Psoas muscle (tissue), 8 donors: ENCODE results near the gene GGA1. TPM values are rescaled to one million over a fixed set of nuclear protein-coding genes. Genes with fewer than 3 reads are reported as not detected.
"Not testable (repeated sequence)": the region's sequence is repeated elsewhere in the genome, so short reads cannot be mapped to it uniquely, and the experiment has no call there.

Experiments used
- ATAC-seq, 4 donors: fragments of 200-7000 bp; cut with Tn5 transposase; one replicate each; pipeline ENCODE4 v1.9.1; 2020; ENCODE audit warnings: moderate library complexity in 3 of 4, mild to moderate bottlenecking in 2 of 4
- DNase-seq, 2 donors: peaks; one replicate each; pipeline ENCODE4 v3.0.0-alpha.2; 2020
- H3K27ac ChIP-seq: fragments of 200-600 bp; one replicate; pipeline ENCODE4 v1.8.0; 2022
- H3K27me3 ChIP-seq, 3 donors: fragments of 200-600 bp in 1 of 3; one replicate each; pipeline versions ENCODE4 v1.6.1 to v1.8.0; 2013 to 2022; ENCODE audit warnings: low read length in 2 of 3, mild to moderate bottlenecking in 2 of 3, moderate library complexity in 1 of 3; ENCODE audit not compliant: insufficient read depth in 3 of 3
- H3K36me3 ChIP-seq, 2 donors: fragments of 200-600 bp in 1 of 2; one replicate each; pipeline versions ENCODE4 v1.6.1 to v1.8.0; 2013 to 2022; ENCODE audit warnings: low read depth in 1 of 2, mild to moderate bottlenecking in 1 of 2, moderate library complexity in 1 of 2; ENCODE audit not compliant: insufficient read depth in 1 of 2
- H3K4me1 ChIP-seq: fragments of 200-600 bp; one replicate; pipeline ENCODE4 v1.8.0; 2022
- H3K4me3 ChIP-seq: fragments of 200-600 bp; one replicate; pipeline ENCODE4 v1.8.0; 2022; ENCODE audit warnings: mild to moderate bottlenecking
- H3K9me3 ChIP-seq: fragments of 200-600 bp; one replicate; pipeline ENCODE4 v1.8.0; 2022
- WGBS, 3 donors: extraction: QIAGEN DNeasy Blood & Tissue Kit; methylation state at CpG; one replicate each; pipeline versions ENCODE4 v1.1.6 to v1.1.7; 2013; 5-methylcytosine and 5-hydroxymethylcytosine counted together
- intact Hi-C, 2 donors: fragments of 100-400 bp; cut with DNase I; formaldehyde crosslinking; loops; one replicate each; pipeline versions ENCODE4 v1.11.0 to v1.14.2; 2022
- polyA plus RNA-seq, 3 donors: library from polyadenylated mRNA; stranded (reverse); fragments of 200-250 nt; gene quantifications; one replicate each; pipeline ENCODE4 v1.2.3, GENCODE V29; 2013
- total RNA-seq, 4 donors: library from RNA; stranded (reverse); fragmentation: NEBNext Ultra II Directional in 2 of 4; extraction: Animal tissue kit (Norgen Biotek cat#: 25700) in 2 of 4; gene quantifications; one replicate each; pipeline versions ENCODE4 v1.2.1 to v1.2.4, GENCODE V29; 2021 to 2023
- TF ChIP-seq, protein P1 (sequence below): fragments of 200-600 bp; IDR thresholded peaks from one replicate; pipeline ENCODE4 v1.8.0; 2022; ENCODE audit warnings: antibody characterized with exemption
- donor health status: healthy with polysubstance abuse.
- donor health status: DM: no; HTN: no; CAD: no; lungs with moderate emphysema.
- donor health status: Bipolar disorder and iron deficiency.
- donor health status: healthy.
- donor health status: DM: yes; HTN: yes; CAD: no.
- donor health status: DM: no; HTN: no; CAD: no.
- donor health status: DM: no; HTN: no; CAD: no.
- donor health status: DM: yes; HTN: yes; CAD: no.

GGA1 gene
- total and polyA plus RNA-seq, 7 donors: 30.2 to 39.4 (median 33.9) TPM

GRCh38 chr22:37589636-37590035, 19.0 kb upstream of the GGA1 start:
- Histone ChIP-seq H3K27ac (no peak overlapping the region), H3K4me3 (no peak overlapping the region), H3K27me3 (no peaks in the 10 kb centered on the region), H3K4me1 (peaks cover 3% of the 10 kb centered on the region), H3K36me3 (no peaks in the 10 kb centered on the region), H3K9me3 (no peaks in the 10 kb centered on the region)
- WGBS, 3 donors: 77 to 87% (median 85%) methylated on average over 5 of the region's 5 CpGs
- TF ChIP-seq, protein P1, sequence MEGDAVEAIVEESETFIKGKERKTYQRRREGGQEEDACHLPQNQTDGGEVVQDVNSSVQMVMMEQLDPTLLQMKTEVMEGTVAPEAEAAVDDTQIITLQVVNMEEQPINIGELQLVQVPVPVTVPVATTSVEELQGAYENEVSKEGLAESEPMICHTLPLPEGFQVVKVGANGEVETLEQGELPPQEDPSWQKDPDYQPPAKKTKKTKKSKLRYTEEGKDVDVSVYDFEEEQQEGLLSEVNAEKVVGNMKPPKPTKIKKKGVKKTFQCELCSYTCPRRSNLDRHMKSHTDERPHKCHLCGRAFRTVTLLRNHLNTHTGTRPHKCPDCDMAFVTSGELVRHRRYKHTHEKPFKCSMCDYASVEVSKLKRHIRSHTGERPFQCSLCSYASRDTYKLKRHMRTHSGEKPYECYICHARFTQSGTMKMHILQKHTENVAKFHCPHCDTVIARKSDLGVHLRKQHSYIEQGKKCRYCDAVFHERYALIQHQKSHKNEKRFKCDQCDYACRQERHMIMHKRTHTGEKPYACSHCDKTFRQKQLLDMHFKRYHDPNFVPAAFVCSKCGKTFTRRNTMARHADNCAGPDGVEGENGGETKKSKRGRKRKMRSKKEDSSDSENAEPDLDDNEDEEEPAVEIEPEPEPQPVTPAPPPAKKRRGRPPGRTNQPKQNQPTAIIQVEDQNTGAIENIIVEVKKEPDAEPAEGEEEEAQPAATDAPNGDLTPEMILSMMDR: no peak
- intact Hi-C loops: loop anchor here in 1 of 2 donors (5.0 kb wide), 1 partner anchor 52 kb away; no protein-coding TSS in a partner anchor
- no peak for ATAC-seq
- DNase-seq: no peak

DNA sequence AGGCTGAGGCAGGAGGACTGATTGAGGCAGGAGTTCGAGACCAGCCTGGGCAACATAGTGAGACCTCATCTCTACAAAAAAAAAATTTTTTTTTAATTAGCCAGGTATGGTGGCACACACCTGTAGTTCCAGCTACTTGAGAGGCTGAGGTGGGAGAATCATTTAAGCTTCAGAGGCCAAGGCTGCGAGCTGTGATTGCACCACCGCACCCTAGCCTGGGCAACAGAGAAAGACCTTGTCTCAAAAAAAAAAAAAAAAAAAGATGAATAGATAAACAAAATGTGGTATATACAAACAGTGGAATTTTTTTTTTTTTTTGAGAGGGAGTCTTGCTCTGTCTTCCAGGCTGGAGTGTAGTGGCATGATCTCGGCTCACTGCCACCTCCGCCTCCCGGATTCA, 17.6 kb upstream of the GGA1 start:
- not testable (repeated sequence) for H3K27me3 ChIP-seq, H3K4me1 ChIP-seq, H3K36me3 ChIP-seq, H3K4me3 ChIP-seq, H3K27ac ChIP-seq, ATAC-seq, DNase-seq, H3K9me3 ChIP-seq
- 96 to 99% (median 97%) methylated on average over 6 of the region's 6 CpGs for WGBS, 3 donors
- intact Hi-C loops: loop anchor here in 1 of 2 donors (5.0 kb wide), 1 partner anchor 54 kb away; no protein-coding TSS in a partner anchor

DNA sequence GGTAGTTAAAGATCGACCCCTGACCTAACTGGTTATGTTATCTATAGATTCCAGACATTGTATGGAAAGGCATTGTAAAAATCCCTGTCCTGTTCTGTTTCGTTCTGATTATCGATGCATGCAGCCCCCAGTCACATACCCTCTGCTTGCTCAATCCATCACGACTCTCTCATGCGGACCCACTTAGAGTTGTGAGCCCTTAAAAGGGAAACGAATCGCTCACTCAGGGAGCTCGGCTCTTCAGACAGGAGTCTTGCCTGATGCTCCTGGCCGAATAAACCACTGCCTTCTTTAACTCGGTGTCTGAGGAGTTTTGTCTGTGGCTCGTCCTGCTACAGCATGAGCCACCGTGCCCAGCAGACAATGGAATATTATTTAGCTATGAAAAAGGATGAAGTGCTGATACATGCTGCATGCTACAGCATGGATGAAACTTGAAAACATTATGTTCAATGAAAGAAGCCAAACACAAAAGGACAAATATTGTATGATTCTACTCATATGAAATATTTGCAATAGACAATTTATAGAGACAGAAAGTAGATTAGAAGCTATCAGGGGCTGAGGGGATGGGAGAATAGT, 16.7 kb upstream of the GGA1 start:
- no peaks in the 10 kb centered on the region for H3K27me3 ChIP-seq
- DNase-seq: no peak
- intact Hi-C loops: loop anchor here (1.0 to 5.0 kb wide), 2 partner anchors 53 to 55 kb away; no protein-coding TSS in a partner anchor
- H3K9me3 ChIP-seq: no peaks in the 10 kb centered on the region
- H3K36me3 ChIP-seq: no peaks in the 10 kb centered on the region
- WGBS, 3 donors: 86 to 90% (median 88%) methylated on average over 12 of the region's 12 CpGs
- no peak for ATAC-seq
- peaks cover 3% of the 10 kb centered on the region for H3K4me1 ChIP-seq
- no peak overlapping the region for H3K27ac ChIP-seq
- TF ChIP-seq, protein P1: no peak
- H3K4me3 ChIP-seq: peak overlapping the region; percentile 14

DNA sequence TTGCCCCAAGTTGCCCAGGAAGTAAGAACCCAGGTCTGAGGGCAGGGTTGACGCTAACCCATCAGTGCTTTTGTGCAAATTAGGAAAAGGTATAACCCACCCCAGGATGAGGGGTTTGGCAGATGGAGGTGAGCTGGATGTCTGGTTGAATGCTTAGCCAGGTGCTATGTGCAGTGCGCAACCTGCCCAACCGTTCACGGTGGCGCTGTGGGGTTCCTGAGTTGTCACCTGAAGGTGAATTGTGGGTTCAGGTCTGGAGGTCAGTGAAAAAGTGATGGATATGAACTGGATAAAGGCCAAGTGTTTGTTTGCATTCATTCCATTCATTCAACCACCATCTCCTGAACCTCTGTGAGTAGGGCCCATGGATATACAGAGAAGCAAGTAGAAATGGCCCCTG, 14.4 kb upstream of the GGA1 start:
- H3K4me3 ChIP-seq: no peak overlapping the region
- DNase-seq (no peak), ATAC-seq (no peak)
- H3K4me1 ChIP-seq: peaks cover 6% of the 10 kb centered on the region
- H3K36me3 ChIP-seq: no peaks in the 10 kb centered on the region
- no peaks in the 10 kb centered on the region for H3K9me3 ChIP-seq
- no peaks in the 10 kb centered on the region for H3K27me3 ChIP-seq
- intact Hi-C loops: loop anchor here in 1 of 2 donors (5.0 kb wide), 1 partner anchor 57 kb away; no protein-coding TSS in a partner anchor
- TF ChIP-seq, protein P1: no peak
- 91 to 92% (median 92%) methylated on average over 5 of the region's 5 CpGs for WGBS, 3 donors
- no peak overlapping the region for H3K27ac ChIP-seq

- peaks cover 0 to 5% (median 0%) of the 10 kb centered on the region in 3 donors for H3K27me3 ChIP-seq
- TF ChIP-seq, protein P1: no peak
- H3K4me1 ChIP-seq: peaks cover 3% of the 10 kb centered on the region
- ATAC-seq: peak in 2 of 4 donors; percentile 34 to 41
- H3K9me3 ChIP-seq: no peaks in the 10 kb centered on the region
- intact Hi-C loops: no loop called here
- H3K27ac ChIP-seq: no peak overlapping the region
- no peak overlapping the region for H3K4me3 ChIP-seq
- DNase-seq: no peak
- 9 to 29% (median 14%) methylated on average over 4 of the region's 4 CpGs for WGBS, 3 donors
- H3K36me3 ChIP-seq: no peaks in the 10 kb centered on the region
Measured at GRCh38 chr22:37599153-37599552, 9.5 kb upstream of the GGA1 start.
